GM12865 (cell line): ENCODE results near the gene SERINC2.
"Not testable (repeated sequence)": the region's sequence is repeated elsewhere in the genome, so short reads cannot be mapped to it uniquely, and the experiment has no call there.

Experiments used
- DNase-seq: peaks from one replicate; pipeline ENCODE4 v3.0.0; 2010; ENCODE audit warnings: low read depth
- H3K4me3 ChIP-seq: 2 replicates; pipeline ENCODE4 v1.5.1; 2011; ENCODE audit warnings: mild to moderate bottlenecking, low read depth, low read length, control low read depth
- TF ChIP-seq, protein P1 (sequence below): IDR thresholded peaks from 2 replicates; pipeline ENCODE4 v1.5.1; 2011; ENCODE audit warnings: low read length, control low read depth, low read depth, inconsistent platforms; ENCODE audit not compliant: insufficient read depth; ENCODE audit errors: missing control alignments

The SERINC2 gene

DNA sequence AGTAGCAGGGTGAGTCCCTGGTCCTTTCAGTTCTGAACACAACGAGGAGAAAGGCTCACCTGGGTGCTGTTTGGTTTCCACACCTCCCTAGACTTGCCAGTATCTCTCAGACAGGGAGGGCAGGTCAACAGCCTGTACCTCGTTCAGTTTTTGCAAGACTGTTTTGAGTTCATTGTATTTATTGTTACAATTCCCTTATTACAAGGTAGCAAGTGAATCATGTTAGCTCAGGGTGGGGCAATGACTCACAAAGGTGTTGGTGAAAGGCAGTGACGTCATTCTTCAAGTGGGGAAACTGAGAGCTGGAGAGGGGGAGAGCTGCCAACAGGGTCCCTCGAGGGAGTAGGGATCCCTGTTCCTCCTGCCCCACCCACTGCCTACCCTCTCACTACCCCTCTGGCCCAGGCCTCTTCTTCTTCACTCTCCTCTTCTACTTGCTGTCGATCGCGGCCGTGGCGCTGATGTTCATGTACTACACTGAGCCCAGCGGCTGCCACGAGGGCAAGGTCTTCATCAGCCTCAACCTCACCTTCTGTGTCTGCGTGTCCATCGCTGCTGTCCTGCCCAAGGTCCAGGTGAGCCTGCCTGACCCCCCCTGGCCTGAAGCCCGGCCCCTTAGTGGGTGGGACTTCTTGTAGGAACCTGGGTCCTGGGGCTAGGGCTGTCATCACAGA, 13.4 kb downstream of the SERINC2 start:
- TF ChIP-seq, protein P1, sequence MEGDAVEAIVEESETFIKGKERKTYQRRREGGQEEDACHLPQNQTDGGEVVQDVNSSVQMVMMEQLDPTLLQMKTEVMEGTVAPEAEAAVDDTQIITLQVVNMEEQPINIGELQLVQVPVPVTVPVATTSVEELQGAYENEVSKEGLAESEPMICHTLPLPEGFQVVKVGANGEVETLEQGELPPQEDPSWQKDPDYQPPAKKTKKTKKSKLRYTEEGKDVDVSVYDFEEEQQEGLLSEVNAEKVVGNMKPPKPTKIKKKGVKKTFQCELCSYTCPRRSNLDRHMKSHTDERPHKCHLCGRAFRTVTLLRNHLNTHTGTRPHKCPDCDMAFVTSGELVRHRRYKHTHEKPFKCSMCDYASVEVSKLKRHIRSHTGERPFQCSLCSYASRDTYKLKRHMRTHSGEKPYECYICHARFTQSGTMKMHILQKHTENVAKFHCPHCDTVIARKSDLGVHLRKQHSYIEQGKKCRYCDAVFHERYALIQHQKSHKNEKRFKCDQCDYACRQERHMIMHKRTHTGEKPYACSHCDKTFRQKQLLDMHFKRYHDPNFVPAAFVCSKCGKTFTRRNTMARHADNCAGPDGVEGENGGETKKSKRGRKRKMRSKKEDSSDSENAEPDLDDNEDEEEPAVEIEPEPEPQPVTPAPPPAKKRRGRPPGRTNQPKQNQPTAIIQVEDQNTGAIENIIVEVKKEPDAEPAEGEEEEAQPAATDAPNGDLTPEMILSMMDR = no peak
- no peak overlapping the region for H3K4me3 ChIP-seq
- DNase-seq = peak; percentile 28

DNA sequence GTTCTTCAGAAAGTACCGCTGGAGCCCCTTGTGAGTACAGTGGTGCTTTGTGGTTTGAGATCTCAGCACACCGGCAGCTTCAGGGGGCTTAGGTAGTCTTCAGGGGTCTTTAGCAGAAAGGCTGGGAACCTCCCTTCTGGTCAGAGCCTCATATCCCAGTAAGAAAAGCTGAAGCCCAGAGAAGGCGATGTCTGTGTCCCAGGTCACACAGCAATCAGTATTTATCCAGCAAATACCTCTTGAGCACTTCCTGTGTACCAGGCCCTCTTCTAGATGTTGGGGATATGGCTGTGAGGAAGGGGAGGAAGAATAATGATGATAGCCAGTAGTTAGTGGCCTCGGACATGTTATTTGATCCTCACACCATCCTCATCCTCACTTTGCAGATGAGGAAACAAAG, 14.3 kb downstream of the SERINC2 start:
- no peak overlapping the region for H3K4me3 ChIP-seq
- TF ChIP-seq, protein P1 = no peak
- DNase-seq = no peak

DNA sequence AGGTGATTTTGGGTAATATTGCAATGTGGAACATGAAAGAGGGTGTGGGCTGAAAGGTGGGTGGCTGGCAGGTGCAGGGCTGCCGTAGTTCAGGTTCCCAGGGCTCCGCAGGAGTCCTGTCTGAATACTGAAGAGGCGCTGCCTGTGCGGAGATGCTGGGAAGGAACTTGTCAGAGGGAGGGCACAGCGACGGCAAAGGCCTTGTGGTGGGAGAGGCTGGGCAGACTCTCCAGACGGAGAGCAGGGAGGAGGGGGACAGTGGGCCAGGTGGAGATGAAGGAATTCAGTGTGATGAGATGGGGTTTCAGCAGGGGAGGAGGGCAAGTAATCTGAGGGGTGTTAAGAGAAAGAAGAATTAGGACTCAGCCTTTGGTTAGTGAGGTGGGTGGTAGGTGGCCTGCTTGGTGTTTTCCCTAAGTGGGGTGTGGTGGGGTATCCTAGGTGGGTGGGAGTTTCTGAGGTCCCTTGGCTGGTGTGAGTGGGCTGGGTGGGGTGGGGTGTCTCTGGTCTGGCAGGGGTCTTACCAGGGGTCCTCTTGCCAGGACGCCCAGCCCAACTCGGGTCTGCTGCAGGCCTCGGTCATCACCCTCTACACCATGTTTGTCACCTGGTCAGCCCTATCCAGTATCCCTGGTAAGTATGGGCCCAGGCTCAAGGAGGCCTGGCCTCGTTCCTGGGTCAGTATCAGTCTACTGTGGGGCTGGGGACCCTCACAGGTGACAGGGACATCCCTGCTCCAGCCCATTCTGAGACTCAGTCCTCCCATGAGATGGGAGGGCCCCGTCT, 15.6 kb downstream of the SERINC2 start:
- no peak for DNase-seq
- H3K4me3 ChIP-seq = no peak overlapping the region
- TF ChIP-seq, protein P1 = no peak

DNA sequence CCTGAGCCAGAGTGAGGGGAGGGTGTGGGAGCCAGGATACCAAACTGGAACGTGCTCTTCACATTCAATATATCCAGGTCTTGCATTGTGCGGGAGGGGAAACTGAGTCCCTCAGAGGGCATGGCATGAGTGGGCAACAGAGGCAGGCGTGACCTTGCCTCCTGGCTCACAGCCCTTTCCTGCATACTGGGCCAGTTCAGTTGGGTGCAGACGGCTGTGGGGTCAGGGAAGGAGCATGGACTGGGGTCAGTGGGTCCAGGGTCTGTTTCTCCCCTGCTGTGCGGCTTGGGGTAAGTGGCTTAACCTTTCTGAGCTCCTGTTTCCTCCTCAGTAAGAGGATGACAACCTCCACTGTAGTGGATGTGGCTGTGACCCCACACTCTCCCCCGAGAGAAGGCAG, 16.6 kb downstream of the SERINC2 start:
- DNase-seq = no peak
- TF ChIP-seq, protein P1 = no peak
- H3K4me3 ChIP-seq = no peak overlapping the region

DNA sequence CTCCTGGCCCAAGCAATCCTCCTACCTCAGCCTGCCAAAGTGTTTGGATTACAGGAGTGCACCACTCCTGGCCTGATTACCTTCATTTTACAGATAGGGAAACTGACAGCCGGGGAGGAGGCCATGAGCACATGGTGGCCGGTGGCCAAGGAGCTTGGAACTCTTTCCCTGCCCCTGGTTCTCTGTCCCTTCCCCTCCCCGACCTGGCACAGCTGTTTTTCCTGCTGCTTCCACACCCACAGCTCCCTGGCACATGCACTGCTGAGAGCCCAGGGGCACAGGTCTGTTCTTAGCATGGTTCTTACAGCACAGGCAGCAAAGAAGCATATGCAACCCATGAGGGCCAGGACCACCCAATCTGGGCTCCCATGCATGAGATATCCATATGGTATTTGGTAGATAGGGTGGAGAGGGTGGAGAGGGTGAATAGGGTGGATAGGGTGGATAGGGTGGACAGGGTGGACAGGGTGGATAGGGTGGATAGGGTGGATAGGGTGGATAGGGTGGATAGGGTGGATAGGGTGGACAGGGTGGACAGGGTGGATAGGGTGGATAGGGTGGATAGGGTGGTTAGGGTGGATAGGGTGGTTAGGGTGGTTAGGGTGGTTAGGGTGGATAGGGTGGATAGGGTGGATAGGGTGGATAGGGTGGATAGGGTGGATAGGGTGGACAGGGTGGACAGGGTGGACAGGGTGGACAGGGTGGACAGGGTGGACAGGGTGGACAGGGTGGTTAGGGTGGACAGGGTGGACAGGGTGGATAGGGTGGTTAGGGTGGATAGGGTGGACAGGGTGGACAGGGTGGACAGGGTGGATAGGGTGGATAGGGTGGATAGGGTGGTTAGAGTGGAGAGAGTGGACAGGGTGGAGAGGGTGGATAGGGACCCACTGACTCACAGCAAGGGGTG, 18.6 kb downstream of the SERINC2 start:
- DNase-seq, H3K4me3 ChIP-seq: not testable (repeated sequence)

DNA sequence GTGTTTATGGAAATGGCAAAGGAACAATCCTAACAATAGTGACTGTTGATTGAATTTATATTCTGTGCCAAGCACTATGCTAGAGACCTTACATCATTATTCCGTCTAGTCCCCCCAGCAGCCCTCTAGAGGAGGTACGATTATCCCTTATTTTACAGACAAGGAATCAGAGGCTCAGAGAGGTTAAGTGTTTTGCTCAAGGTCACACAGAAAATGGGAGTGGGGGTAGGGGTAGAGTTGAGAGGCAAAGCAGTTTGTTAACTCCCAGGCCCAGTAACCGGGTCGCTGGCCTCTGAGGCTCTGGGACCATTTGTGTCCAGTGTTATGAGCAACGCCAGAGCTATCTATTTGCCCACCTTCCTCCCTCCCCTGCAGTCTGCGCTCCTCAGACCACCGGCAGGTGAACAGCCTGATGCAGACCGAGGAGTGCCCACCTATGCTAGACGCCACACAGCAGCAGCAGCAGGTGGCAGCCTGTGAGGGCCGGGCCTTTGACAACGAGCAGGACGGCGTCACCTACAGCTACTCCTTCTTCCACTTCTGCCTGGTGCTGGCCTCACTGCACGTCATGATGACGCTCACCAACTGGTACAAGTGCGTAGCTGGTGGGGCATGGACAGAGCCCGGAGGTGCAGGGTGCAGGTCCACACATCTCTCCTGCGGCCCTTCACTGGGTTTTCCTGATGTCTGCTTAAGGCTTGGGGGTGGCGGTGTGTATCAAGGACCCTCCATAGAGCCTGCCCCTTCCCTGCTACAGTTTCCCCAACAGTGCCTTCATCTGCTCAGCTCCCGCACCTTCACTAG, 19.8 kb downstream of the SERINC2 start:
- DNase-seq = no peak
- TF ChIP-seq, protein P1 = no peak
- no peak overlapping the region for H3K4me3 ChIP-seq
